HG03108 (cell line): ENCODE results near the gene WDR47.
"Not testable (repeated sequence)": the region's sequence is repeated elsewhere in the genome, so short reads cannot be mapped to it uniquely, and the experiment has no call there.

Experiments
- ATAC-seq: cut with Tn5 transposase; IDR thresholded peaks from one replicate; pipeline ENCODE4 v1.9.1; 2021; ENCODE audit warnings: moderate library complexity; ENCODE audit not compliant: unreplicated experiment

WDR47 gene

GRCh38 chr1:108963052-108963686 lies 78.7 kb downstream of the WDR47 start, which contains the start of gene CLCC1:
TSS of gene CLCC1 (minus strand) at chr1:108963484. CDS start at chr1:108950437, 13,047 bp downstream.
- peak; percentile 95 for ATAC-seq

DNA sequence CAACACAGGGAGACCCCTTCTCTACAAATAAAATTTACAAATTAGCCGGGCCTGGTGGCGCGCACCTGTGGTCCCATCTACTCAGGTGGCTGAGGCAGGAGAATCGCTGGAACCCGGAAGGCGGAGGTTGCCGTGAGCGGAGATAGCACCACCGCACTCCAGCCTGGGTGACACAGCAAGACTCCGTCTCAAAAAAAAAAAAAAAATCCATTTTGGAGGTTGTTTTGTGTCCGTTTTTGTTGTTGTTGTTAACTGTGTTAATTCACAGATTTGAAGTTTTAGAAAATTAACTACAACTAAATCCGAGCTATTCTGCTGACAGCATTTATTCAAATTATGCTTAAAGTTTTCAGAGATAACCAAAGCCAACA lies 79.2 kb downstream of the WDR47 start:
- ATAC-seq = no peak

DNA sequence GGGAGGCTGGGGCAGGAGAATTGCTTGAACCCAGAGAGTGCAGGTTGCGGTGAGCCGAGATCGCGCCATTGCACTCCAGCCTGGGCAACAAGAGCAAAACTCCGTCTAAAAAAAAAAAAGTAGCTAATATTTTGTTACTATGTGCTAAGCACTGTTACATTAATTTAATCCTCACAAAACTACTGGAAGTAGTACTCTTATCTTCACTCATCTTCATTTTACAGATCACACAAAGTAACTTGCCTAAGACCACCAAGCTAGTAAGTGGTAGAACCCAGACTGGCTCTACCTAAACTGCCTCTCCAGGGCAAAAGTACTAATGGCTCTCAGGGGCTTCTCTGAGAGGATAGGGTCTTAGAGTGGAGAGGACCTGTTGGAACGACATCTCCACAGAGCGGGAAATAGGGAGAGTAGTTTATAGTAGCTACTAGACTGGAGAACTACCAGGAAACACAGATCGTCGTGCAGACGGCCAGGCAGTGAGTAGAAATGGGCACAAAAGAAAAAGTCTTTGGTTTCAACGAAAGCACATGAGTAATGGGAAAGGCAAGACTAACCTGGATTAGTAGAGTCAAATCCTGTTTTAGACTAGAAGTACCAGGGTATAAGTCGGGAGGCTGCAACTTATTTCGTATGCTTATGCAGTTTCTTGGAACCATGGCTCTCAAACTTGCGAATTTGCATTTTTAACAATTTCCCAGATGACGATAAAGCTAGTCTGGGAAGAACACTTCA lies 80.0 kb downstream of the WDR47 start:
- no peak for ATAC-seq

DNA sequence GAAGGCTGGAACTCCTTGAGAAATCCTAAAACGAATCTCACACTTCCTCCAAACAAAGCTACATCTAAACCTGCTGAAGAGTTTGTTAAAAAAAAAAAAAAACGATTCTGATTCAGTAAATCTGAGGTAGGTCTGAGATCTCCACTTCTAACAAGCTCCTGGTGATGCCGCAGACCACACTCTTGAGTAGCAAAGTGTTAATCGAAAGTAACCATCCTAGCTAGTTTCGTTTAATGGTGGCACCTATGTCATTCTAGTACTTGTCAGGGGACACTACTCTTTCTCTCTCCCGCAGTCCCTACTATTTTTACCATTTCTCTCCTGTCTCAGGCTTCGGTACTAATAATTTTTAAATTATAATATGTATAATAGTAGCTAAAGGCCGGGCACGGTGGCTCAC lies 80.7 kb downstream of the WDR47 start:
- ATAC-seq = no peak

DNA sequence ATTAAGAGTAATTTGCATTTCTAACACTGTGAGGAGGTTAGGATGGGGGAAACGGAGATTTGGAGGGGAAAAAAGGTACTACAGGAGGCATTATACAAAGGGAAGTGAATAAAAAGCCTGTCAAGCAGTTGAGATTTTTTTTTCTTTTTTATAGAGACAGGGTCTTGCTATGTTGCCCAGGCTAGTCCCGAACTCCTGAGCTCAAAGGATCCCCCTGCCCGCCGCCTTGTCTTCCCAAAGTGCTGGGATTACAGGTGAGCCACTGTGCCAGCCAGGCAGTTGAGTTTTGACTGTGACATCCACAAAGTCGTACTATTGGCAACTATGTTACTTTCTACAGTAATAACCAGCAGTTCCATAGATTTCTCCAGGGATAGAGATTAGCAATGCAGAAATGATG lies 81.2 kb downstream of the WDR47 start:
- no peak for ATAC-seq

DNA sequence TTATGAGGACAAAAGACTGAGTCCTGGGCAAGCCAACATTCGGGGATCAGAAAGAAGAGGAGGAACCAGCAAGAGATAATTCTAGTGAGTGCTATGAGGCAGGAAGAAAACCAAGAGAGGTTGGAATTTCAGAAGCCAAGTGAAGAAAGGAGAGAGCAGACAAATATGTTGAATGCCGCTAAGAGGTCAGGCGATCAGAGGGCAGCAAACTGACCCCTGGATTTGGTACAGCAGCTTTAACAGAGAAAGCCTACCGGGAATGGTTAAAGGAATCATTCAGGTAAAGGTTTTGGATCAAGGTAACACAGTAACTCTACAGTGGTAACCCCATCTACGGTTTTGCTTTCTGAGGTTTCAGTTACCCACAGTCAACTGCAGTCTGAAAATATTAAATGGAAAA lies 84.0 kb downstream of the WDR47 start:
- ATAC-seq = no peak

GRCh38 chr1:108955881-108956280 lies 86.0 kb downstream of the WDR47 start:
- ATAC-seq = no peak

- no peak for ATAC-seq
Measured at GRCh38 chr1:108955111-108955510, 86.8 kb downstream of the WDR47 start.

- ATAC-seq = no peak
Measured at GRCh38 chr1:108953452-108953851, 88.5 kb downstream of the WDR47 start.

DNA sequence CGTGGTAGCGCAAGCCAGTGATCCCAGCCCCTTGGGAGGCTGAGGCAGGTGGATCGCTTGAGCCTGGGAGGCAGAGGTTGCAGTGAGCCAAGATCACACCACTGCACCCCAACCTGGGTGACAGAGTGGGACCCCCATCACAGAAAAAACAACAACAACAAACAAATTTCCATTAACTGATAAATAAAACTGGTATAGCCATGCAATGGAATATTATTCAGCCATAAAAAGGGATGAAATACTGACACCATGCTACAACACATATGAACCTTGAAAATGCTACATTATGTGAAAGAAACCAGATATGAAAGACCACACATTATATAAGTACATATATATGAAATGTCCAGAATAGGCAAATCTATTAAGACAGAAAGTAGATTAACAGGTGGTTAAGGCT lies 90.7 kb downstream of the WDR47 start:
- no peak for ATAC-seq

GRCh38 chr1:108949044-108949443 lies 92.9 kb downstream of the WDR47 start:
- ATAC-seq = no peak

DNA sequence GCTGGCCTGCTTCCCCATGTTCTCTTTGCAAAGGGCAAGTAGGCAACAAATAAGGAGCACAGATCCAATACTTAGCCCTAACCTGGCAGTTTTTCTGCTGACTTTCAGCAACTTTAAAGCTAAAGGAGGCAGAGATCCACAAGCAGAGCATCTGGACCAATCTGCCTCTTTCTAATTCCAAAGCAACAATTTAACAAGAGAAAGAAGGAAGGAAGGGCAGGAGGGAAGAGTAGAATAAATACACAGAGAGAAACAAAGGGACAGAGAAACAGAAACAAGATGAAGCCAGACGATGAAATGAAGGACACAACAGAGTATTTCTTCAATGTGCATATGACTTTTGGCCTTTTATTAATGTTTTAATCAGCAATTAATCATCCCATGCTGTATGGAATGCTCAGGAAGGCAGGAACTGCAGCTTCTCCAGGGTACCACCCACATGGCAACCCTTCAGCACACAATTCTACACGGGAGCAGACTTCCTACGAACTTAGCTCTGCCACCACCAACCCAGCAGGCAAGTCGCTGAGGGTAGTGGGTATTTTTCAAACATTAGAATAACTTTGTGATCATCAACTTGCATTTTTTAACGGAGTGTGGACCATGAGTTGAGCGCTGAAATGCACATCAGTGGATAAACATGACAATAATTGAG lies 93.9 kb downstream of the WDR47 start:
- ATAC-seq = no peak

DNA sequence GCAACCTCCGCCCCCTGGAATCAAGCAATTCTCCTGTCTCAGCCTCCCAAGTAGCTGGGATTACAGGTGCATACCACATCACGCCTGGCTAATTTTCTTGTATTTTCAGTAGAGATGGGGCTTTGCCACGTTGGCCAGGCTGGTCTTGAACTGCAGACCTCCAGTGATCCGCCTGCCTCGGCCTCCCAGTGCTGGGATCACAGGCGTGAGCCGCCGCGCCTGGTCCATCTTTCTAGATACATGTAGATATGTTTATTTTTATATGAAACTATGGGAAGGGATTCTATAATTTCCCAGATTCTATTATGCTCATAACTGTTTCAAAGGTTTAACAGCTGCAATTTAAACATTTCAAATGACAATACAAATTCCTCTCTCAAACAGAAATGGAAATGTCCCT lies 105.7 kb downstream of the WDR47 start:
- no peak for ATAC-seq

- ATAC-seq = no peak
Measured at GRCh38 chr1:108933944-108934343, 108.0 kb downstream of the WDR47 start.

DNA sequence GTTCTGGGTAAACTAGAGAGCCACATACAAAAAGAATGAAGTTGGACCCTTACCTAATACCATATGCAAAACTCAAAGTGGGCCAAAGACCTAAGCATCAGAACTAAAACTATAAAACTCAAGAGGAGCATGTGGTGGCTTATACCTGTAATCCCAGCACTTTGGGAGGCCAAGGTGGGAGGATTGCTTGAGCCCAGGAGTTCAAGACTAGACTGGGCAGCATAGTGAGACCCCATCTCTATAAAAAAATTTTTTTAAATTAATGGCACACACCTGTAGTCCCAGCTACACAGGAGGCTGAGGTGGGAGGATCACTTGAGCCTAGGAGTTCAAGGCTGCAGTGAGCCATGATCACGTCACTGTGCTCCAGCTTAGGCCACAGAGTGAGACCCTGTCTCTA lies 114.3 kb downstream of the WDR47 start:
- not testable (repeated sequence) for ATAC-seq

DNA sequence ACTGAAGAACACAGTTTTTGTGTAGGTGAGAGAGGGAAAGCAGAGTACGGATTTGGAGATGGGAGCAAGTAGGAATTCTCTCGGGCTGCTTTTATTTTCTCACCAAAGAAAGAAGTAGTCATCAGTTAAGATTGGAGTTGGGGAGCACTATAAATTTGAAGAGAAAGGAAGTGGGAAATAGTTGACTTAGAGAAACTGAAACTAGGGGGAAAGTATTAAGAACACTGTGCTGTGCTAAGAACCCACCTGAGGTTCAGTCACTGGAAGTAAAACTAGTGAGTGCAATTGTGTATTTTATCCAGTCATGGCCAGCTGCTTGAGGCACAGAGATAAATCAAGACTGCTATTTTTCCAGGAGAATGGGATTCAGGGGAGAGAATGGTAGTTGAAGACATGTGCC lies 116.0 kb downstream of the WDR47 start:
- no peak for ATAC-seq
